ENCODE data around the gene KCNG2. TPM values are rescaled to one million over a fixed set of nuclear protein-coding genes. Genes with fewer than 3 reads are reported as not detected.

The KCNG2 gene
- total and polyA plus RNA-seq, 2 of the 4 experiments (the other 2 are of a cell fraction), result not detected

DNA sequence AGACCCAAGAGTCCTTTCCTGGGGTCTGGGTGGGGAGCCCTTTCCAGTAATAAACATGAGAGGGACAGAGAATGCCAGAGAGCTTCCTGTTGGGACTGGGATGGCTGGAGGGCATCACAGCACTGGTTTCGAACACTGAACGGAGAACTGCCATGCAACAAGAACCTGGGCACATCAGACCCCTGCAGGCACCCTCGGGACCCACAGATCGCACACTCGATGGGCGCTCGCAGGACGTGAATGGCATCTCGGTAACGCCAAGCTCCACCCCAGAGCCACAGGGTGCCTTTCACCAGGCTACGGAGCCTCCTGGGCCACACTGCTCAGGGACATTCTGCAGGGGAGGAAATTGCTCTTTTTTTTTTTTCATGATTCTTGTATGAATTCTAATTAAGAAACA is 128.6 kb downstream of the KCNG2 start:
- Histone ChIP-seq H3K36me3 (ENCODE audit: control insufficient read depth, insufficient read depth, low read length) (peaks cover 39% of the 10 kb centered on the region), H3K23ac (ENCODE audit: low read depth, low read length) (no peak overlapping the region), H3K4ac (ENCODE audit: low read depth, low read length) (no peak overlapping the region), H3K4me3 (ENCODE audit: insufficient read depth, low read depth, low read length) (no peak overlapping the region), H2BK15ac (ENCODE audit: low read depth, low read length) (no peak overlapping the region), H4K91ac (ENCODE audit: insufficient read depth, low read depth, low read length) (no peak overlapping the region), H3K4me1 (ENCODE audit: control insufficient read depth, insufficient read depth, low read length) (no peaks in the 10 kb centered on the region), H3K4me2 (ENCODE audit: low read depth, low read length) (no peak overlapping the region), H4K8ac (ENCODE audit: low read depth in 2 of 2, low read length in 2 of 2) (no peak overlapping the region), H3K79me1 (ENCODE audit: low read depth in 1 of 2, low read length in 2 of 2) (peaks cover 17 to 43% of the 10 kb centered on the region in 2 experiments; a peak in 3 of 4 replicates), H2BK20ac (ENCODE audit: low read depth, low read length) (no peak overlapping the region), H4K5ac (ENCODE audit: low read depth, low read length) (no peak overlapping the region), H2AFZ (replicated peaks; ENCODE audit: low read length, poor library complexity) (no peak overlapping the region), H3K9me1 (ENCODE audit: insufficient read depth, low read length) (no peaks in the 10 kb centered on the region), H3K27me3 (ENCODE audit: control insufficient read depth, insufficient read depth, low read length) (no peaks in the 10 kb centered on the region), H3K56ac (ENCODE audit: extremely low read depth, insufficient read depth, low read length) (no peak overlapping the region), H3K9ac (ENCODE audit: low read depth, low read length) (no peak overlapping the region), H2BK5ac (ENCODE audit: low read depth, low read length, poor library complexity, severe bottlenecking) (no peak overlapping the region), H4K20me1 (ENCODE audit: insufficient read depth, low read length) (peaks cover 9% of the 10 kb centered on the region), H2AK9ac (replicated peaks; ENCODE audit: low read depth, low read length, poor library complexity) (no peak overlapping the region), H3K9me3 (ENCODE audit: control insufficient read depth, insufficient read depth, low read length) (peaks cover 13% of the 10 kb centered on the region), H2BK120ac (ENCODE audit: low read depth, low read length) (no peak overlapping the region), H3K14ac (replicated peaks; ENCODE audit: low read depth, low read length) (no peak overlapping the region), H3K18ac (ENCODE audit: low read depth, low read length) (no peak overlapping the region), H2AK5ac (ENCODE audit: low read depth, low read length) (no peak overlapping the region), H3K27ac (ENCODE audit: insufficient read depth, low read length) (no peak overlapping the region)
- 100% methylated on average over 2 of the region's 11 CpGs; no CpG with 5 or more reads in 1 of the 2 experiments for WGBS, 2 experiments (ENCODE audit: extremely low coverage in 2 of 2, insufficient read length in 1 of 2)
- TF ChIP-seq MXI1 (IDR thresholded peaks at IDR 0.05; ENCODE audit: borderline replicate concordance, low read depth, low read length) (no peak), MAFK (IDR thresholded peaks at IDR 0.05; ENCODE audit: low read depth, low read length) (no peak), CEBPB (IDR thresholded peaks at IDR 0.05; ENCODE audit: low read depth, low read length) (no peak), CHD1 (IDR thresholded peaks at IDR 0.05; ENCODE audit: low read depth, low read length) (no peak), NFE2L2 (IDR thresholded peaks at IDR 0.05; ENCODE audit: low read depth, low read length) (no peak), SMC3 (IDR thresholded peaks at IDR 0.05; ENCODE audit: low read depth, low read length) (no peak), MAZ (IDR thresholded peaks at IDR 0.05; ENCODE audit: borderline replicate concordance, low read depth, low read length) (no peak), POLR2A (IDR thresholded peaks at IDR 0.05; ENCODE audit: low read depth, low read length) (no peak), BHLHE40 (IDR thresholded peaks at IDR 0.05; ENCODE audit: low read depth, low read length) (no peak), RAD21 (IDR thresholded peaks at IDR 0.05; ENCODE audit: low read length) (no peak), RCOR1 (IDR thresholded peaks at IDR 0.05; ENCODE audit: insufficient replicate concordance, low read length) (no peak), FOS (IDR thresholded peaks at IDR 0.05; ENCODE audit: low read depth, low read length) (no peak), RFX5 (IDR thresholded peaks at IDR 0.05; ENCODE audit: low read depth, low read length) (no peak)
- TF ChIP-seq, protein P1, sequence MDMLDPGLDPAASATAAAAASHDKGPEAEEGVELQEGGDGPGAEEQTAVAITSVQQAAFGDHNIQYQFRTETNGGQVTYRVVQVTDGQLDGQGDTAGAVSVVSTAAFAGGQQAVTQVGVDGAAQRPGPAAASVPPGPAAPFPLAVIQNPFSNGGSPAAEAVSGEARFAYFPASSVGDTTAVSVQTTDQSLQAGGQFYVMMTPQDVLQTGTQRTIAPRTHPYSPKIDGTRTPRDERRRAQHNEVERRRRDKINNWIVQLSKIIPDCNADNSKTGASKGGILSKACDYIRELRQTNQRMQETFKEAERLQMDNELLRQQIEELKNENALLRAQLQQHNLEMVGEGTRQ (IDR thresholded peaks at IDR 0.05; ENCODE audit: low read depth, low read length), result no peak
- TF ChIP-seq, protein P2, sequence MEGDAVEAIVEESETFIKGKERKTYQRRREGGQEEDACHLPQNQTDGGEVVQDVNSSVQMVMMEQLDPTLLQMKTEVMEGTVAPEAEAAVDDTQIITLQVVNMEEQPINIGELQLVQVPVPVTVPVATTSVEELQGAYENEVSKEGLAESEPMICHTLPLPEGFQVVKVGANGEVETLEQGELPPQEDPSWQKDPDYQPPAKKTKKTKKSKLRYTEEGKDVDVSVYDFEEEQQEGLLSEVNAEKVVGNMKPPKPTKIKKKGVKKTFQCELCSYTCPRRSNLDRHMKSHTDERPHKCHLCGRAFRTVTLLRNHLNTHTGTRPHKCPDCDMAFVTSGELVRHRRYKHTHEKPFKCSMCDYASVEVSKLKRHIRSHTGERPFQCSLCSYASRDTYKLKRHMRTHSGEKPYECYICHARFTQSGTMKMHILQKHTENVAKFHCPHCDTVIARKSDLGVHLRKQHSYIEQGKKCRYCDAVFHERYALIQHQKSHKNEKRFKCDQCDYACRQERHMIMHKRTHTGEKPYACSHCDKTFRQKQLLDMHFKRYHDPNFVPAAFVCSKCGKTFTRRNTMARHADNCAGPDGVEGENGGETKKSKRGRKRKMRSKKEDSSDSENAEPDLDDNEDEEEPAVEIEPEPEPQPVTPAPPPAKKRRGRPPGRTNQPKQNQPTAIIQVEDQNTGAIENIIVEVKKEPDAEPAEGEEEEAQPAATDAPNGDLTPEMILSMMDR (conservative IDR thresholded peaks at IDR 0.05; ENCODE audit: low read depth, low read length), result no peak
- TF ChIP-seq, protein P3, sequence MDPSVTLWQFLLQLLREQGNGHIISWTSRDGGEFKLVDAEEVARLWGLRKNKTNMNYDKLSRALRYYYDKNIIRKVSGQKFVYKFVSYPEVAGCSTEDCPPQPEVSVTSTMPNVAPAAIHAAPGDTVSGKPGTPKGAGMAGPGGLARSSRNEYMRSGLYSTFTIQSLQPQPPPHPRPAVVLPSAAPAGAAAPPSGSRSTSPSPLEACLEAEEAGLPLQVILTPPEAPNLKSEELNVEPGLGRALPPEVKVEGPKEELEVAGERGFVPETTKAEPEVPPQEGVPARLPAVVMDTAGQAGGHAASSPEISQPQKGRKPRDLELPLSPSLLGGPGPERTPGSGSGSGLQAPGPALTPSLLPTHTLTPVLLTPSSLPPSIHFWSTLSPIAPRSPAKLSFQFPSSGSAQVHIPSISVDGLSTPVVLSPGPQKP (IDR thresholded peaks at IDR 0.05; ENCODE audit: borderline replicate concordance, low read depth, low read length), result no peak
- in situ Hi-C loops (cut with MboI; ENCODE audit: low sequenced_read_pairs) (no loop called here), dilution Hi-C loops (cut with HindIII; ENCODE audit: low sequenced_read_pairs, unreplicated experiment) (no loop called here), intact Hi-C loops (cut with micrococcal nuclease) (no loop called here)
- CTCF ChIA-PET, result no interaction called here
- DNase-seq, result no peak
- no TSS peak for BruUV-seq (replicated peaks)
- no peak for ATAC-seq (ENCODE audit: low read depth)
- POLR2A ChIA-PET (ENCODE audit: unreplicated experiment), result no interaction called here

Data from IMR-90 (cell line).